Thyroid gland (tissue), 4 donors: ENCODE results near the gene MIEN1. TPM values are rescaled to one million over a fixed set of nuclear protein-coding genes. Genes with fewer than 3 reads are reported as not detected.

Experiments used
- DNase-seq, 2 donors: peaks; one replicate each; pipeline ENCODE4 v3.0.0-alpha.2; 2019
- H3K27ac ChIP-seq, 3 donors: fragments of 200-600 bp; sonication (generic); 1 replicate in 2 of 3; 2 replicates in 1 of 3; pipeline ENCODE4 v1.5.1; 2016 to 2019; ENCODE audit warnings: mild to moderate bottlenecking in 1 of 3, moderate library complexity in 1 of 3
- H3K27me3 ChIP-seq: fragments of 200-600 bp; sonication (generic); one replicate; pipeline ENCODE4 v1.5.1; 2019
- H3K36me3 ChIP-seq, 2 donors: fragments of 200-600 bp; sonication (generic); one replicate each; pipeline ENCODE4 v1.5.1; 2016 to 2019
- H3K4me1 ChIP-seq, 2 donors: fragments of 200-600 bp; sonication (generic); one replicate each; pipeline ENCODE4 v1.5.1; 2017 to 2019
- H3K4me3 ChIP-seq, 3 donors: fragments of 200-600 bp; sonication (generic); replicated peaks in 1 of 3; 1 replicate in 2 of 3; 2 replicates in 1 of 3; pipeline ENCODE4 v1.5.1; 2016; ENCODE audit warnings: mild to moderate bottlenecking in 1 of 3
- H3K9me3 ChIP-seq: fragments of 200-600 bp; sonication (generic); one replicate; pipeline ENCODE4 v1.5.1; 2017
- CTCF ChIP-seq, 6 experiments: fragments of 200-600 bp in 3 of 6; fragments of 450-650 bp in 3 of 6; sonication (generic) in 3 of 6; IDR thresholded peaks; one replicate each; pipeline ENCODE4 v1.5.1; 2016 to 2019; ENCODE audit warnings: antibody characterized with exemption in 6 of 6, mild to moderate bottlenecking in 2 of 6, inconsistent platforms in 1 of 6, moderate library complexity in 1 of 6
- POLR2A ChIP-seq, 2 donors: fragments of 450-650 bp; IDR thresholded peaks; one replicate each; pipeline ENCODE4 v1.6.1; 2017; ENCODE audit warnings: antibody characterized with exemption in 2 of 2, mild to moderate bottlenecking in 2 of 2, moderate library complexity in 1 of 2
- WGBS, 2 donors: methylation state at CpG; one replicate each; pipeline ENCODE4 v1.1.5; 2017; 5-methylcytosine and 5-hydroxymethylcytosine counted together
- intact Hi-C: fragments of 100-400 bp; cut with DNase I; formaldehyde crosslinking; loops from one replicate; pipeline ENCODE4 v1.15.1; 2023
- total RNA-seq, 4 donors: library from RNA; depleted of rRNA; stranded (reverse); fragments of >200 nt; gene quantifications; one replicate each; pipeline ENCODE4 v1.2.3, GENCODE V29; 2016

The MIEN1 gene
- total RNA-seq, 4 donors from 2014 or later = 39.8 to 134 (median 70.3) TPM

- H3K36me3 ChIP-seq = no peaks in the 10 kb centered on the region
- TF ChIP-seq POLR2A (IDR thresholded peaks at IDR 0.05) (peak in 1 of 2 donors; percentile 24), CTCF (IDR thresholded peaks at IDR 0.05) (no peak)
- intact Hi-C loops = no loop called here
- peak overlapping the region; percentile 2 to 49 (median 6) for H3K4me3 ChIP-seq
- no peaks in the 10 kb centered on the region for H3K27me3 ChIP-seq
- WGBS, 2 donors = 3 to 10% methylated on average over 15 to 28 of the region's 32 CpGs
- DNase-seq = peak; percentile 82 to 85
- H3K27ac ChIP-seq = peak overlapping the region; percentile 62 to 84 (median 77)
- H3K4me1 ChIP-seq = peaks cover 21 to 28% of the 10 kb centered on the region in 2 donors
- H3K9me3 ChIP-seq = no peaks in the 10 kb centered on the region
Observed at GRCh38 chr17:39738983-39739884, 8.9 kb upstream of the MIEN1 start.

GRCh38 chr17:39738568-39738901 lies 8.2 kb upstream of the MIEN1 start:
- peak overlapping the region; percentile 62 to 84 (median 77) for H3K27ac ChIP-seq
- intact Hi-C loops = no loop called here
- H3K36me3 ChIP-seq = no peaks in the 10 kb centered on the region
- WGBS, 2 donors = 2 to 4% methylated on average over 12 to 13 of the region's 13 CpGs
- TF ChIP-seq POLR2A (IDR thresholded peaks at IDR 0.05) (no peak), CTCF (IDR thresholded peaks at IDR 0.05) (no peak)
- H3K27me3 ChIP-seq = no peaks in the 10 kb centered on the region
- peak overlapping the region; percentile 0 to 49 (median 15) for H3K4me3 ChIP-seq
- no peaks in the 10 kb centered on the region for H3K9me3 ChIP-seq
- DNase-seq = peak; percentile 66 to 71
- H3K4me1 ChIP-seq = peaks cover 21 to 28% of the 10 kb centered on the region in 2 donors

- no peaks in the 10 kb centered on the region for H3K27me3 ChIP-seq
- intact Hi-C loops = no loop called here
- peak; percentile 94 to 95 for DNase-seq
- H3K27ac ChIP-seq = peak within 1 kb of the TSS; percentile 62 to 84 (median 77)
- peak within 1 kb of the TSS; percentile 0 to 49 (median 15) for H3K4me3 ChIP-seq
- H3K36me3 ChIP-seq = no peaks in the 10 kb centered on the region
- 2 to 9% methylated on average over 23 to 28 of the region's 34 CpGs for WGBS, 2 donors
- H3K9me3 ChIP-seq = no peaks in the 10 kb centered on the region
- TF ChIP-seq POLR2A (IDR thresholded peaks at IDR 0.05) (peak in 1 of 2 donors; percentile 78), CTCF (IDR thresholded peaks at IDR 0.05) (no peak)
- peaks cover 21 to 28% of the 10 kb centered on the region in 2 donors for H3K4me1 ChIP-seq
Observed at GRCh38 chr17:39737760-39738567, 7.6 kb upstream of the MIEN1 start, which contains the start of gene GRB7. Gene GRB7, plus strand, starts transcription at chr17:39737938. Its CDS starts 4,364 bp downstream, at chr17:39742302.

GRCh38 chr17:39737206-39737759 lies 7.0 kb upstream of the MIEN1 start:
- peak overlapping the region in 1 of 3 donors; percentile 49 for H3K4me3 ChIP-seq
- H3K4me1 ChIP-seq = peaks cover 21 to 28% of the 10 kb centered on the region in 2 donors
- WGBS, 2 donors = 39 to 46% methylated on average over 8 to 13 of the region's 13 CpGs
- peak overlapping the region; percentile 62 to 84 (median 77) for H3K27ac ChIP-seq
- H3K36me3 ChIP-seq = no peaks in the 10 kb centered on the region
- DNase-seq = no peak
- intact Hi-C loops = no loop called here
- H3K27me3 ChIP-seq = no peaks in the 10 kb centered on the region
- H3K9me3 ChIP-seq = no peaks in the 10 kb centered on the region
- TF ChIP-seq POLR2A (IDR thresholded peaks at IDR 0.05) (no peak), CTCF (IDR thresholded peaks at IDR 0.05) (no peak)
